Femur (tissue), 1 donor: ENCODE data around the gene CTDSPL.
"Not testable (repeated sequence)": the region's sequence is repeated elsewhere in the genome, so short reads cannot be mapped to it uniquely, and the experiment has no call there.

Experiments used
- DNase-seq: peaks from one replicate; pipeline ENCODE4 v3.0.0-alpha.2; 2017

CTDSPL gene

DNA sequence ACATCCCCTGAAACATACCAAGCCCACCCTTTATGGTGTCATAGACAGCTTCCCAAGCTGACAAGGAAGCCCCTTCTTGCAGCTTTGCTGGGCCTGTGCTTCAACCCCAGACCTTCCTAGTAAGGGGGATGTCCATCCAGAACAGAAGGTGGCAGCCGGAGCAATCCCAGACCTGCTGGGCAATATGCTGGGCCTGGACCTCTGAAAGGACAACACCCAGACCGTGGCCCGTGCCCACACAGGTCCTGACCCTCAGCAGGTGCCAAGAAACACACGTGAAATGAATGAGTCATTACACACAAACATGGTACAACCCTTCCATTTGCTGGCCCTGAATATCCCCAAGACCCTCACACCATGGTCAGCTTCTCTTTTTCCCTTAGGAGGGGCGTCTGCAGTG is 109.1 kb downstream of the CTDSPL start:
- DNase-seq: no peak

DNA sequence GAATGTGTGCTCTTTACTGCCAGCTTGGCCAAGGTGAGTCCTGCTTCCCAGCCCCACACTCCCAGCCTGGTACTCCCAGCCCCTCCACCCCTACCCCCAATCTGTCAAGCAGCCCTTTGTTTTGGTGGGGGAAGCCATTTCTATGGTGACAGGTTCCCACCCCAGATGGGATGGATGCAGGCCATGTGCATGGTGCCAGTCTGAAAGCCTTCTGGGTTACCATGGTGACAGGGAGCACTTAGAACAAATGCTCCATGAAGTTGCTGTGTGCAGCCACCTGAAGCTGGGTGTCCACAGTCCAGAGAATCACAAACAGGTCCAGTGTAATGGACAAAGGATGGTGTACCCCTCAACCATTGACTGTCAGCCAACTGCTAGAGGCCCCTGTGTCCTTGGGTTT is 109.8 kb downstream of the CTDSPL start:
- no peak for DNase-seq

DNA sequence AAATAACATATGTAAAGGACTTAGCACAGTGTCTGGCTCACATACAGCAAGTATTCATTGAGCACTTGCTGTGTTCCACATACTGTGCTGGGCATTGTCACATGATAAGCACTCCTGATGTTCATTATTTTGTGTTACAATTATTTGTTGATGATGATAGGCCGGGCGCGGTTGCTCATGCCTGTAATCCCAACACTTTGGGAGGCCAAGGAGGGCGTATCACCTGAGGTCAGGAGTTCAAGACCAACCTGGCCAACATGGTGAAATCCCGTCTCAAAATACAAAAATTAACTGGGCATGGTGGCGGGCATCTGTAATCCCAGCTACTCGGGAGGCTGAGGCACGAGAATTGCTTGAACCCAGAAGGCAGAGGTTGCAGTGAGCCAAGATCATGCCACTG is 110.4 kb downstream of the CTDSPL start:
- DNase-seq: not testable (repeated sequence)

DNA sequence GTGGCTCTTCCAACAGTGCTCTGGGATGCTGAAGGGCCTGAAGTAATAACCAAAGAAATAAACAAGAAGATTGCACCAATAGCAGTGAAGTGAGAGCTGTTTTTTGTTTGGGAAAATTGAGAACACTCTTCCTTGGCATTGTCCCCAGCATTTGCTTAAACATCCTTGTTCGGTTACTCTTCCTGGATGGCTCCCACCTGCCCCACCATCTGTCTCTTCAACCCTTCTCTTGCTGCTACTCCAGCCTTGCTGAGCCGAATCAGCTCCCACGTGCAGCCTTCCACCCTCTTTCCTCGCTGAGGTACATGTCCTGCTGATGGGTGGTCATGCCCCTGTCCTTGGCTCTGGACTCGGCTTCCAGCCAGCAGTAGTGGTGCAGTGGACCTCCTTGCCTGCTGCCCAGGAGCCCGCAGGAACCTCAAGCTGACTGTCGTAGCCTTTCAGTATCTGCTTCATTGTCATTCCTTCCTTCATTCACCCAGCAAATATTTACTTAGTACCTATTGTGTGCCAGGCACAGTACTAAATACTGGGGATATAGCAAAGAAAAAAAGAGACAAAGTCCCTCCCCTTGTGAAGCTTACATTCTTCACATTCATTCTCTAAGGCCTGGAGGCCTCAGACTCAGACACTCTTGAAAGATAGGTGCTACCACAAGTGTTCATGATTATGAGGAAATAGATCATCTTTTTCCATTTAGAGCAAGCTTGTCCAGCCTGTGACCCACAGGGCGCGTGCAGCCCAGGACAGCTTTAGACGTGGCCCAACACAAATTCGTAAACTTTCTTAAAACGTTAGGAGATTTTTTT is 111.8 kb downstream of the CTDSPL start:
- no peak for DNase-seq

DNA sequence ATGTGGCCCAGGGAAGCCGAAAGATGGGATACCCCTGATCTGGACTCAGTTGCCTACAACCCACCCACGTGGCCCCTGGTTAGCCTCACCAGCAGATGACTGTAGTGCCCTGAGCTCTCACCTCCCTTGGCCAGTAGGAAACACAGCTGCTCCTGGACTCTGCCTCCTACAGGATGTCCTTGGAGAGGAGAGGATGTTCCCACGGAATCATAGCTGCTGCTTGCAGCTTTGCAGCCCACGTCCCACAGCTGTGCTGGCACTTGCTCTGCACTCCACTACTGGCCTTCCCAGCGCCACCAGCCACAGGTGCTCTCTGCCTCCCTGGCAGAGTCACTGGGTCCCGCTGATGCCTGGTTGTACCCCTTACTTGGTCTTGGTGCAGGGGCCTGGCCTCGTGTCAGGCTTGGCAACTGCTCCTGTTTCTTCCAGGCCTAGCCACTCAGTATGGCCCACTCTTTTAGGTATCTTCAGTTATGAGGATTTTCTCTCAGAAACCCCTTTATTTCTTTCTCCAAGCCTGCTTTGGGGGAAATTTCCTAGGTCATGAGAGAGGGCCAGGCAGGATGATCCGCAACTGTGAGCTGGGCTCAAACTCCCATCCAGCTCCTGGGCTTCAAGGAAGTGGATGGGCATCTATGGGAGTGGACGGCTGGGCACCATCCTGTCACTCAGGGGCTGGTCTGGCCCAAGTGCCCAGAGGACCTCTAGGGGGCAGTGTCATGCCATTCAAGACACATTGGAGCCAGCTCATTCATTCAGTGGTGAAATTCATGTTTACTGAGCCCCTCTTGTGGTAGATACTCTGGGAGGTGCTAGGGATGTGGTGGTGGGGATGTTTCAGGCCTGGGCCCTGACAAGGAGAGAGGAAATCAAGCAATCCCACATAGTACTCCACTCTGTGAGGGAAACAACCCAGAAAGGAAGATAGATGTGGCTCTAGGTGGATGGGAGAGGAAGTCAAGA is 112.7 kb downstream of the CTDSPL start:
- DNase-seq: peak; percentile 69

DNA sequence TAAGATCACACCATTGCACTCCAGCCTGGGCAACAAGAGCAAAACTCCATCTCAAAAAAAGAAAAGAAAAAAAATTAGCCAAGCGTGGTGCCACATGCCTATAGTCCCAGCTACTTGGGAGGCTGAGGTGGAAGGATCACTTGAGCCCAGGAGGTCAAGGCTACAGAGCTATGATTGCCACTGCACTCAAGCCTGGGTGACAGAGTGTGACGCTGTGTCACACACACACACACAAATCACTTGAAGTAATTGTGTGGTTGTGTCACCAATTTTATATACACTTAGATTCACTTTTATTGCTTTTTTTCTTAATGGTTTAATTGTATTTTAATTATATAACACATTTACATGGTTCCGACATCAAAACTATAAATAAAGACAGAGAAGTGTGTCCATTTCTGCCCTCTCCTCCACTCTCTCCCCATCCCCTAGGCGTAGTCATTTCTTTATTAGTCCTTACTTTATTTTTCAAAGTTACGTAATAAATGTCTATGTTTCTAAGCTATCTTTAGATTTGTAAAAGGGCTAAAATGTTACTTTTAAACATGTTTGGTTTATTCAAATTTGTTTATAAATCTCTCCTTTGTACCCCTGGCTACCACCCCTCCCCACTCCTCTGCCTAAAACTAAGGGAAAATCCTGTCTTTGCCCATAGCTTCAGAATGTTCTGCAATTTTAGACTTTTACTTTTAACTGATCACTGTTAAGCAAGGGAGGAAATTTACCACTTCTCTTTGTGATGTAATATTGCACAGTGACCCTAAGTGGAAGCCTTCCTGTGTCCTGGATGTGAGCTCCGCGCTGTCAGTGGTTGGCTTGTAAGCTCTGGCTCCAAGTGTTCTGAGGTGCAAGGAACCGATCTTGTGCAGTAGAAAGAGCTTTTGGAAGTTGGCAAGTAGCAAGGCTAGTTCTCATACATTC is 118.1 kb downstream of the CTDSPL start:
- DNase-seq: no peak

DNA sequence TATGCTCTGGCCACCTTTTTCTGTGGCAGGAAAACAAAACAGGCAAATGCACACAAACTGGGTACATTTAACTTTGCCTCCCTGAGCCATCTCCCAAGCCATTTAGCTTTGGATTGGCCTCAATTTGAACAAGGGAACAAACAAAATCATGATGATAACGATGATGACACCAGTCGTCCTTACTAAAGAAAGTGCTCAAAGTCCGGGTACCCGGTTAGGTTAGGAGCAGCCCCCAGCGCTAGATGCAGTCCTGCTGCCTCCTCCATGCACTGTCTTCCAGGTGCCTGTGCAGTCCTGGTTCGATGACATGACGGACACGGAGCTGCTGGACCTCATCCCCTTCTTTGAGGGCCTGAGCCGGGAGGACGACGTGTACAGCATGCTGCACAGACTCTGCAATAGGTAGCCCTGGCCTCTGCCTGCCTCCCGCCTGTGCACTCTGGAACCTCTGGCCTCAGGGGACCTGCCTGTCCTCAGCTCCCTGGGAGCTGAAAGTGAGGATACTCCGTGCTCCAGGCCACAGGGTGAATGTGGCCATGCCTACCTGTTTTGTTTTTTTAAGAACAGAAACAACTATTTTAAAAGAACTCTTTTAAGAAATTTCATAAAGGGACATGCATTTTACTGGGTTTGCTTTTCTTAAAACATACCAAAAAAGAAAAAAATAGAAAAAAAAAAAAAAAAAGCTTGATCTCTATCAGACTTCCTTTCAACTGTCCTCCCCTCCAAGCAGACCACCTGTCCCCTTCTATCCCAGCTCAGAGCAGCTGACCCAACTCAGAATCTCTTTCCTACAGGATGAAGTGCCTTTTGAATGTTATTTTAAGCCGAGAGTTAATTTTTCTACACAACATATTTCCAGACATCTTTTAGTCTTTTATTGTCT is 119.0 kb downstream of the CTDSPL start:
- DNase-seq: peak; percentile 10

DNA sequence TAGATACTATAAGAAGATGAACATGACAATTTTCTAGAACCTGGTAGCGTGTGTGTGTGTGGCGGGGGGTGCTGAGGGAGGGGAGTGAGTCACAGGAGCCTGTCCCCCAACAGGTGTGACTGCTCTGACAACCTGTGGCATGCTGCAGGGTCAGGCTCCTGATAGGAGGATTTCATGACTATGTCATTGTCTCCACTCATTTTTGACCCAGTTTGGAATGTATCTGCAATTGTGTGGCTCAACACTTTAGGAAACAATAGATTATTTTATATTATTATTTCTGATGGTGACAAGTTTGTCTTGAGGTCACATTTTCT is 119.6 kb downstream of the CTDSPL start:
- DNase-seq: peak; percentile 16

DNA sequence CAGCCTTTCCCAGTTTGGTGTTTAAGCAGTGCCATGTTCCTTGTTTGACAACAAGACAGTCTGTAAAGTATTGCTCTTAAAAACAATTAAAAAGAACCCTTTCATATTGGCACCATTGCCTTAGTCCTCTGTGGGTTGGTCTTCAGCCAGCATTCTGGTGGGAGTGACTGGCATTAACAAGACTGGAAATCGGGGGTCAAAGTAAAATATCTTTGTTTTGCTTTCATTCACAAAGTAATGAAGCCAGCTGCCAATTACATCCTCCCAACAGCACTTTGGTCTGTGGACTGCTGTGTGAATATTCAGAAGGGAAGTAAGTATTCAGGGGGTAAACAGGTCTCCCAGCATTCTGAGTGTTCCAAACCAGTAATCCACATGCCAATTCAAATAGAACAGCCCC is 120.7 kb downstream of the CTDSPL start:
- DNase-seq: peak; percentile 6

DNA sequence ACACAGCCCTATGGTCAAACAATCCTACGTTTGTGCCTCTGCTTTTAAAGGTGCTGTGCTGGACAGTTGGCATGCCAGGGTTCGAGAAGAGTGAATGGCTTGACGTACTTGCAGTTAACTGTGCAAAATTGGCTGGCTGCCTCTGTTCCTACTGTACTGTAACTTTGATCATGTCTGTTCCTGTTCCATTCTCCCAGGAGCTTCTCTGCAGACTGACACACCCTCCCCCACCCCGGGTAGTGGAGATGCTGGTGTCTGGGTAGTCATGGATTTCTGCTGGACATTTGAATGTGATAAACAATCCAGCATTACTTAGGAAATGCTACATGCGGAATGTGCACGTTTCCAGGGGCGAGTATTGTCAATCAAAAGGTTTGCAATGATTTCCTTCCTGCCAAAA is 122.4 kb downstream of the CTDSPL start:
- DNase-seq: peak; percentile 16

DNA sequence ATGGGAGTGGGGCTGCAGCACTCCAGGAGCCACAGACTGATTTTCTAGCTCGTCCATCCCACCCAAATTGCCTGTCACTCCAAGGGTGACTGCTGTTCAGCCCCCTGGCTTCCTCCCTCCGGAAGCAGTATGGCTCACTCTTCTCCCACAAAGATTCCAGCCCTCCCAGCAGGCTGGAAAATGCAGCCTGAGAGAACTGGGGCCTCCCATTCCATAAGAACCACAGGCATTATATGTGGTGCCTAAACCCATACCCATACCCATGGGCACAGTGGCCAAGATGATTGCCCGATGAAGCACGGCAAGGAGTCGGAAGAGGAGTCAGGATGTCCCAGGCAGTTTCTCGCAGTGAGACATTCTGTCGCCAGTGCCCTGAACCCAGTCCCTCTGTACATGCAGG is 122.9 kb downstream of the CTDSPL start:
- DNase-seq: peak; percentile 32

DNA sequence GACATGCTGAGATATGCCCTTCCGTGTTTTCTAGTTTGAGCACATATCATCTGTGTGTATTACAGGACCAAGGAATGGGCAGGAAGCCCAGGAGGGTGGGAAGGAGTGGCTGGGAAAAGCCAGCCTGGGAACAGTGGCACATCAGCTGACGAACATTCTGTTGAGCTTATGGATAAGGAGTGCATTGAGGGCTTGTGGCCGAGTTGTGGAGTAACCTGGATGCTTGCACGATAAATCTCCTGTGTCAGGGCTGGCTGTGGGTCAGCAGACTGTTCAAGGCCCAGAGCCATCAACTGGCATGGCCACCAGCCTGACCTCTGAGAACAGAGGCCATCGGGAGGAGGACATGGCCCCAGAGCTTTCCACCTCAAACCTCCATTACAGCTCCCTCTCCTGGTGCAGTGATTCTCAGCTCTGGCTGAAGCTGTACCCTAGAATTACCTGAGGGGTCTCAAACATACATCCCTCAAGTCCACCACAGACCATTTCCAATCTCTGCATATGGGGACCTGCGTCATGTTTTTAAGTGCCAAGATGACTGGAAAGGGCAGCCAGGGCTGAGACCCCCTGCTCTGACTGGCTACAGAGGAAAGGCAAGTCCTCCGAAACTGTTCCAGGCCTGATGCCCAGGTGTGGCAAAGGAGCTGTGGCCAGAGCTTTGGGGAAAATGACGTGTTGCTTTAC is 124.1 kb downstream of the CTDSPL start:
- peak; percentile 36 for DNase-seq

DNA sequence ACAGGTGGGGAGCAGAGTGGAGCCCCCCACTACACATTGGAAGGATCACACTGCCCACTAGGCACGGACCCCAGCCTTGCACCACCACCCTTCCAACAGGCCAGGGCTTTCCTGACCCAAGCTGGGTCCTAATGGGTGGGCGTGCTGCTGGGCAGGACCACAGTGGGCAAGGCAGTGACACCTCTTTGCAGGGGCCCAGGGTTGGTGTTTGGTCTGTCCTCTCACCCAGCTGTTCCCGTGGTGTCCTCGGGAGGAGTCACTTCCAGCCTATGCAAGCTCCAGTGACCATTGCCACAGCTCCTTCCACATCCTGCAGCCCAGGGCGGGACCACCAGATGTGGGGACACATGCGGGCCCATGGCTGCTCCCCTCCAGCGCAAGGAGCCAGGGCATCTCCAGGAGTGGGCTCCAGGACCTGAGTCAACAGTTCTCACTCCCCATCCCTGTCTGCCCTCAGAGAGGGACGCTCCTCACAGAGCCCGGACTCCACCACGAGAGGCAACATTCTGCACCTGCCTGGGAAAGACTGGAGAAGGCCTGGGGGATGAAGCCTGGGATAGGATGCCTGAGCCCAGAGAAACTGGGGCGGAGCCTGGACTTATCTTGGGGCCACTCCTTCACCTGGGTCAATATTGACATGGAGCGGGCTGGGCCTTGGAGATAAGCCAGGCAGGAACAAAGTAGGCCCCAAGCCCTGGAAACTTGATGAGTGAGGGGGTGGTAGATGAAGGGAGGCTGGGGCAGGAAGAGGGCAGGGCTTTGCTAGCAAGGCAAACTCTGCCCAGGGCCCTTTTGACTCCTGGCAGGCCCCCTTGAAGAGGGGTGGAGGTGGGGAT is 125.0 kb downstream of the CTDSPL start:
- DNase-seq: peak; percentile 16

DNA sequence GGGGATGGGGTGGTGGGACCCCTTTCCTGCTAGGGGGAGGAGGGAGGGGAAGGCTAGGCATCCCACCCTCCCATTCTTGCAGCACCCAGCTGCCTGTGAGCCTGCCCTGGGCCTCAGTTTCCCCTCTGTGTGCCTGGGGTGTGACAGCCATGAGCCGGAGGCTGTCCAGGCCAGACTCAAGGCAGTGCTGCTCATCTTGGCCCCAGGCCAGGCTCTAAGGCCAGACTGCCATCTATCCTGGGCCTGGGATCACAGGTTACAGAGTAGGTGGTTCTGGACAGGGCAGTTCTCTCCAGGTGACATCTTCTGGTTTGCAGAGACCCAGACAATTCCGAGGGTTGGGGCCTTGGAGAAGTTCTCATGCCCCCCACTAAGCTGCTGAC is 125.6 kb downstream of the CTDSPL start:
- DNase-seq: peak; percentile 30

DNA sequence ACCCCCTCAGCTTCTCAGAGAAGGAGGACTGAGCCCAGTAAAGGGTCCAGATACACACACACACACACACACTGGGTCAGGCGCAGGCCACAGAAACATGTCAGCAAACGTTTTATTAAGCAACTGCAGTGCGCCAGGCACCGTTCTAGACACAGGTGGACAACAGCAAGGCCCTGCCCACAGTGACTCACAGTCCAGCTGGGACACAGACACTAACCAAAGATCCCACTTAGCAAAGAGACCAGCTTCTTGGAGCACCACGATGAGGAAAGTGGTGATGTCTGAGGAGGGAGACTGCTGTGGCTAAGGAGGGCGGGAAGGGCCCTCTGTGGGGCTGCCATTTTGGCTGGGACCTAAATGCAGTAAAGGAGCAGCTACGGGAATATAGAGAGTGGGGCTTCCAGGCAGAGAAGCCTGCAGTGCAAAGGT is 126.1 kb downstream of the CTDSPL start:
- peak; percentile 12 for DNase-seq

DNA sequence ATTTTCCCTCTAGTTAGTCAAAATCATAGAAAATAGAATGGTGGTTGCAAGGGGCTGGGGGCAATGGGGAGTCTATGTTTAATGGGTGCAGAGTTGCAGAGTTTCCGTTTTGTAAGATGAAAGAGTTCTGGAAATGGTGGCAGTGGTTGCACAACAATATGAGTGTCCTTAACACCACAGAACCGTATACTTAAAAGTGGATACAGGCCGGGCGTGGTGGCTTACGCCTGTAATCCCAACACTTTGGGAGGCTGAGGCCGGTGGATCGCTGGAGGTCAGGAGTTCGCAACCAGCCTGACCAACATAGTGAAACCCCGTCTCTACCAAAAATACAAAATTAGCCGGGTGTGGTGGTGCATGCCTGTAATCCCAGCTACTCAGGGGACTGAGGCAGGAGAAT is 126.7 kb downstream of the CTDSPL start:
- not testable (repeated sequence) for DNase-seq

DNA sequence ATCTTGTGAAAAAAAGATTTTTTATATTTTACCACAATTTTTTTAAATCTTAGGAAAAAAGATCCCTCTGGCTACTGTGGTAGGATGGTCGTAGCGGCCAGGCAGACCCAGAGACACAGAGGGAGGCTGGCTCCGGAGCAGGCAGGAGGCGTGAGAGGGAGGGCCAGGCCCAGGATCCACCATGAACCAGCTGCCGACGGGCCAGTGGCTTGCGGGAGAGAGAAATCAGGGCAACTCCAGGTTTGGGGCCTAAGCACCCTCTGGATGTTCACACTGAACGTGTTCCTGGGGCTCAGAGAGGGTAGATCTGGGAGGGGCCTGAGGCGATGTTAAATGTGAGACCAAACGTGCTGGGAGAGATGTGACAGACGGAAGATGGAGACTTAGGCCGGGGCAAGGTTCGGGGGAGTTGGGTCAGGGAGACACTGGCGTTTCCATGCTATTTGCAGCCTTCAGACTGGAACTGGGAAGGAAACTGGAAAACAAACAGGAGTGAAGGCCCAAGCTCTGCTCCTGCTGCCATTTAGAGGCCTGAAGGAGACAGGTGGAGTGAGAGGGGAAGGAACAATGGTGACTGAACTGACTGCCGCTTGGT is 127.3 kb downstream of the CTDSPL start:
- peak; percentile 6 for DNase-seq

DNA sequence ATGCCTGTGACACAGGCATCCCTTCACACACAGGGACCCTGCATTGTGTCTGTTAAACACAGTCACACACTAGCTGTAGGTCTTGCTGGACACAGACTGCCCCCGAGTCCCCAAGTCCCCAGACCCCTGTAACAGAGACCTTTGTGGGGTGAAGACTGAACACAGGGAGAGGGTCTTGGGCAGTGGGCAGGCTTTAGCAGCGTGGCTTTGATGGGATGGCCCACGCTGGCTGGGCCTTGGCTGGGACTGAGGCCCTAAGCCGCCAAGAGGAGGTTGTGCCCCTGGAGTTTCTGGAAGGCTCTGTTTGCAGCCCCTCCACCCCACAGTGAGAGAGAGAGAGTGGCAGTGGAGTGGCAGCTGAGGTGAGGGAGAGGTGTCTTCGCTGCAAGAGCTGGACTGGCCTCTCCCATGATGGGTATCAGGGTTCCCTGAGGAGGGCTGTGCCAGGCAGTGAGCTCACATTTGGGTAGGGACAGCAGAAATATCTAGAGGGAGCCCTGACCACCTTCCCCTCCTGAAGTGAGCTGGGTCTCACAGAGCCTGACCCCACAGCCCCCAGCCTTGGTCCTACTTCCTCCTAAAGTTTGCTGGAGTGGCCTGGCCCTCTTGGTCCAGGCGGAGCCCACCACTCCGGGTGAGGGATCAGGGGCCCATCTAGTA is 128.3 kb downstream of the CTDSPL start:
- DNase-seq: no peak

DNA sequence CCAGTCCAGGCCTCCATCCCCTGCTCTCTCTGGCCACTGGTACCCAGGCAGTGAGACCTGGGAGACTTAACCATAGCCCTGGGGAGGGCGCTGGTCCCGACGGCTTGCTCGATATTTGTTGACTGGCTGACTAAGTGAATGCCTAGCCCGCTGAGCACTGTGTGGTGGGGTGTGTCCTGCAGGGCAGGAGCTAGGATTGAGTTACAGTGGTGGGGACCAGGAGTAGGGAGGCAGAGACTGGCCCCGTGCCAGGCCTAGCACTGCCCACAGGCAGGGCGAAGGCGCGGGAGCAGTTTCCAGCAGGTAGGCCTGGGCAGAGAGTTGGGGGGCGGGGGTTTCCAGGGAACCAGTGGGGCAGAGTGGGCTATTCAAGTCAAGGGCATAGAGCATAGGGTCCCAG is 128.8 kb downstream of the CTDSPL start, which contains the start of gene VILL:
Gene VILL, plus strand, starts transcription at position 260 of the 400 bp plus-strand sequence. CDS start 2,887 bp downstream, outside the sequence.
- DNase-seq: peak; percentile 23
